Fibroblast of mammary gland (primary cell): ENCODE data around the gene DAND5.
A peak's percentile ranks its signal among the peaks of the same experiment; 100 is the strongest.

Experiments used
- DNase-seq: peaks from one replicate; pipeline ENCODE4 v3.0.0-alpha.2; 2010; ENCODE audit warnings: low read depth
- H3K4me3 ChIP-seq: 2 replicates; pipeline ENCODE4 v1.5.1; 2011; ENCODE audit warnings: low read depth, mild to moderate bottlenecking, low read length, moderate library complexity; ENCODE audit not compliant: control insufficient read depth
- CTCF ChIP-seq: conservative IDR thresholded peaks from 2 replicates; pipeline ENCODE4 v1.5.1; 2011; ENCODE audit warnings: low read depth, low read length, inconsistent platforms; ENCODE audit not compliant: control insufficient read depth, insufficient read depth

Gene DAND5

GRCh38 chr19:13001502-13002165, 32.3 kb downstream of the DAND5 start:
- DNase-seq = peak; percentile 52
- no peak for TF ChIP-seq CTCF
- H3K4me3 ChIP-seq = peak overlapping the region; percentile 3

- peak overlapping the region; percentile 3 for H3K4me3 ChIP-seq
- DNase-seq = peak; percentile 65
- TF ChIP-seq CTCF = no peak
Observed at GRCh38 chr19:13002166-13002898, 33.0 kb downstream of the DAND5 start.

GRCh38 chr19:13003081-13003480, 33.7 kb downstream of the DAND5 start:
- TF ChIP-seq CTCF = no peak
- no peak for DNase-seq
- H3K4me3 ChIP-seq = no peak overlapping the region

GRCh38 chr19:13004273-13004672, 34.9 kb downstream of the DAND5 start:
- no peak for DNase-seq
- H3K4me3 ChIP-seq = no peak overlapping the region
- TF ChIP-seq CTCF = no peak

GRCh38 chr19:13005253-13005652, 35.9 kb downstream of the DAND5 start:
- H3K4me3 ChIP-seq = no peak overlapping the region
- no peak for DNase-seq
- no peak for TF ChIP-seq CTCF

GRCh38 chr19:13005861-13006370, 36.5 kb downstream of the DAND5 start:
- TF ChIP-seq CTCF = no peak
- no peak for DNase-seq
- no peak overlapping the region for H3K4me3 ChIP-seq
